UCSD-AML1 (cell line): ENCODE data around the gene ATP9B.

ENCODE experiments used
- DNase-seq: peaks from one replicate; lab custom pipeline; 2025; ENCODE audit not compliant: unreplicated experiment; lab: John Stamatoyannopoulos, UW

The ATP9B gene

GRCh38 chr18:79393181-79393634 lies 324.0 kb downstream of the ATP9B start:
- no peak for DNase-seq

- DNase-seq = peak; percentile 62
Measured at GRCh38 chr18:79393635-79394533, 324.7 kb downstream of the ATP9B start.

- no peak for DNase-seq
Measured at GRCh38 chr18:79394534-79395307, 325.5 kb downstream of the ATP9B start.

- no peak for DNase-seq
Measured at GRCh38 chr18:79395308-79395640, 326.1 kb downstream of the ATP9B start.

DNA sequence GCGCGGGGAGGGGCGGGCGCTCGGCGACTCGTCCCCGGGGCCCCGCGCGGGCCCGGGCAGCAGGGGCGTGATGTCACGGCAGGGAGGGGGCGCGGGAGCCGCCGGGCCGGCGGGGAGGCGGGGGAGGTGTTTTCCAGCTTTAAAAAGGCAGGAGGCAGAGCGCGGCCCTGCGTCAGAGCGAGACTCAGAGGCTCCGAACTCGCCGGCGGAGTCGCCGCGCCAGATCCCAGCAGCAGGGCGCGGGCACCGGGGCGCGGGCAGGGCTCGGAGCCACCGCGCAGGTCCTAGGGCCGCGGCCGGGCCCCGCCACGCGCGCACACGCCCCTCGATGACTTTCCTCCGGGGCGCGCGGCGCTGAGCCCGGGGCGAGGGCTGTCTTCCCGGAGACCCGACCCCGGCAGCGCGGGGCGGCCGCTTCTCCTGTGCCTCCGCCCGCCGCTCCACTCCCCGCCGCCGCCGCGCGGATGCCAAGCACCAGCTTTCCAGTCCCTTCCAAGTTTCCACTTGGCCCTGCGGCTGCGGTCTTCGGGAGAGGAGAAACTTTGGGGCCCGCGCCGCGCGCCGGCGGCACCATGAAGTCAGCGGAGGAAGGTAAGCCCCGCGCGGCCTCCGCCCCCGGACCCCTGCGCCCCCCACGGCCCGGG lies 326.7 kb downstream of the ATP9B start, which contains the start of gene NFATC1:
Gene NFATC1 (plus strand): TSS at position 170 of the 644 bp plus-strand sequence. CDS start 295 bp downstream, at position 465.
- DNase-seq = peak; percentile 66

DNA sequence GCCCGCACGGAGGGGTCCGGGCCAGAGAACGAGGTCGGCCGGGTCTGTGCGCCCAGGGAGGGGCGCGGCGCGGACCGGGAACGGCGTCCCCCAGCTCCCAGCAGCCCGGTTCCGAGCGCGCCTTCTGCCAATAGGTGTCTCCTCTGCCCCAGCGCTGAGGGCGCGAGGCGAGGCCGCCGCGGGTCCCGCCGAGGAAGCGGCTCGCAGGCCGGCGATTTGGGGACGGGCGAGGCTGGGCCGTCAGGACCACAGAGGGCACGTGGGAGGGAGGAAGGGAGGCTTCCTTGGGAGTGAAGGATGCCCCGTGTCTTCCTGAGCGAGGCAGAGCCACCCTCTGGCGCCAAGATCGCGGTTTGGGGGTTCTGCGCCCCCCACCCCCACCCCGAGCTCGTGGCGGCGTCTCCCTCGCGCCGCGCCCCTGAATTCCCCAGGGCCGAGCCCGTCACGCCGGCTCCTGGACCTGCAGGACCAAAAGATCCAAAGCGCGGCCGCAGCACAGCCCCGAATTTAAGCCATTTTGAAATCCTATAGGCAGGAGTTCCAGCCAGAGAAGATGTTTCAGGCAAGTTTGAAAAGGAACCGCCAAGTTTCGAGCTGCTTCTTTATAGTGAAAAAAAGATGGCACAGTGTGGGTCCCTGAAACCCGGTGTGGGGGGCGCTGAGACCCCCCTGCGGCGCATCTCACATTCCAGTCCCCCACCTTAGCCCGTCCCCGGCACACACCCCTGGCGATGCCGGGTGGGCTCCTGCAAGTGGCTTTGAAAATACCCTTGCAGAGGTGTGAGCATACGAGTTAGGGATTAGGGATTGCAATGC lies 327.4 kb downstream of the ATP9B start:
- peak; percentile 60 for DNase-seq

GRCh38 chr18:79397247-79397829 lies 328.1 kb downstream of the ATP9B start:
- no peak for DNase-seq

DNA sequence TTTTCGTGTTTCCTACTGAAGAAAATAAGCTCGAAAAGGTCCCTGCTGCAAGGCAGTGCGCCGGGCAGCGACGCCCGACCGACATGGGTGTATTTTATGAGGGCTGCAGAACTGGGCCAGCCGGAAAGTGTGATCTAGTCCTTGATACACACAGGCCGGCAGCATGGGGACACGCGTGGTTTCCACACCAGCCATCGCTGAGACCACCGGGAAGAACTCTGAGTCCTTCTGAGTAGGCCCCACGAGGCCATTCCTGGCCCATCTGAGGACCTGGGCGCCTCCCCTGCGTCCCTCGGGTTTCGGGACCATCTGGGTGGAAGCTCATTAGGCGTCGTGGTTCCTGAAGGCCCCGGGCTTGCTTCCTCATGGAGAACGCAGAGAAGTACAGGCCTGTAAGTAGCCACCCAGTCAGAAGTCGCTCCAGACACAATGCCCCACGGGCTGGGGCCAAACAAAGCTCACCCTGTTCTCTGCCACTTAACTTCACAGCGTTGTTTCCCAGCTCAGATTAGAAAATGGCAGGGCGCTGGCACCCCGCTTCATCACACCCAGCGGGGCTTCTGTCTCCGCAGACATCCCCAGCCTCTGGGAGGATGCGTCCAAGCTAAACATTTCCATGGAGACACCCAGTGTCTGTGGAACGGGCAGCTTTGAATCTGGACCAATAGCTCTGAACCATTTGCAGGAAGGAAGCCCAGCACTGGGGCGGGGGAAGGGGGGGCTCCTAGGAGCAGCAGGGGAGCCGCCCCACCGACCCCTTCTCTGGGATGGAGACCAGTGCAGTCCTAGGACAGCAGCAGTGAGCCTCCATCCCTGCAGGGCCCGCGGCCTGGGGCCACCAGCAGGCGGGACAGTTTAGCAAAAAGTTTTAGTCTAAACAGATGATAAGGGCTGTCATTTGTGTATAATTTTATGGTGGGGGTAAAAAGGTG lies 328.9 kb downstream of the ATP9B start:
- DNase-seq = no peak

DNA sequence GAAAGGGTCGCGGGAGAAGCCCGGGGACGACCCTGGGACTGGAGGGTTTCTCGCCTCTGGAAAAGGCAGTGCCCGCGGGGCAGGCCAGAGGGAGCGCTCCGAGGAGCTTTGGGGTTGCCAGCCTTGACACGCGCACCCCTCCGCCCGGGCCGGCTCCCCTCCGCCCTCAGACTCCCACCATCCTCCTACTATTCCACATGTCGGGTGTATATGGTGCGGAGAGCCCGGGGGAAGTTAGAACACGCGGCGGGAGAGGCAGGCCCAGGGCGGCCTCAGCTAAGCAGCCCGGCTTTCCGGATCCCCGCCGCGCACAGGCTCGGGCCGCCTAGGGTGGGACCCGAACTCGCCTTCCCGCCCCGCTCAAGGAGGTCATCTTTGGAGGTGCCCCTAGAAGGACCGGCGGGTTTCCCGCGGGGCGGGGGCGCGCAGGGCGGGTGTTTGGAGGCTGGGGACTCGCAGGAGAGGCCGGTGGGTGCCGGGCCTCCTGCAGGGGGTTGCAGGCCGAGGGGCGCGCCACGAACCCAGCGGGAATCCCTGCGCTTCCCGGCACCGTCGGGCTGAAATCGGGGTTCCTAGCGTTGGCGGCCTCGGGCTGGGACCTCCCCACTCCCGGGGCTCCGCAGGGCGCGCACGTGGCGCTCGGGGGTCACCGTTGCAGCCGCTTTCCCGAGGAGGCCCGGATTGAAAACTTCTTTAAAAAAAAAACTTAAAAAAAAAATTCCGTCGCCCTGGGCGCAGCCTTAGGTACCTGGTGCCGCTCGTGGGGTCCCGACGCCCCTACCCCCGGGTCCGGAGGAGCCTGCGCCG lies 330.3 kb downstream of the ATP9B start:
- no peak for DNase-seq

DNA sequence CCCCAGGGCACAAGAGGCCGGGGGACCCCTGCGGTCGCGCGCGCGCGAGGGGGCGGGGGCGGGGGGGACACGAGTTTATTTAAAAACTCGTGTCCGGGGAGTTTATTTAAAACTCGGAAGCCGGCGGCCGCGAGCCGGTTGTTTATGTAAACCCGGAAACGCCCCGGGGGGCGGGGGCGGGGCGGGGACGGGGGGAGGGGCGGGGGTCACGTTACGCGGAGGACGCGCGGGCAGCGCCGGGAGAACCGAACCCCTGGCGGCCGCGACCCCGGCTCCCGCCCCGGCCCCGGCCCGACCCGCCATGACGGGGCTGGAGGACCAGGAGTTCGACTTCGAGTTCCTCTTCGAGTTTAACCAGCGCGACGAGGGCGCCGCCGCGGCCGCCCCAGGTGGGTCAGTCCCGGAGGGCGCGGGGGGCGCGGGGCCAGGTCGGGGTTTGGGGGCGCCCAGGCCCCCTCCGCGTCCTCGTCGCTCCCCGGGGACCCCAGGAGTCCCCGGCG lies 330.9 kb downstream of the ATP9B start:
- DNase-seq = peak; percentile 56

GRCh38 chr18:79400591-79401381 lies 331.6 kb downstream of the ATP9B start:
- no peak for DNase-seq

DNA sequence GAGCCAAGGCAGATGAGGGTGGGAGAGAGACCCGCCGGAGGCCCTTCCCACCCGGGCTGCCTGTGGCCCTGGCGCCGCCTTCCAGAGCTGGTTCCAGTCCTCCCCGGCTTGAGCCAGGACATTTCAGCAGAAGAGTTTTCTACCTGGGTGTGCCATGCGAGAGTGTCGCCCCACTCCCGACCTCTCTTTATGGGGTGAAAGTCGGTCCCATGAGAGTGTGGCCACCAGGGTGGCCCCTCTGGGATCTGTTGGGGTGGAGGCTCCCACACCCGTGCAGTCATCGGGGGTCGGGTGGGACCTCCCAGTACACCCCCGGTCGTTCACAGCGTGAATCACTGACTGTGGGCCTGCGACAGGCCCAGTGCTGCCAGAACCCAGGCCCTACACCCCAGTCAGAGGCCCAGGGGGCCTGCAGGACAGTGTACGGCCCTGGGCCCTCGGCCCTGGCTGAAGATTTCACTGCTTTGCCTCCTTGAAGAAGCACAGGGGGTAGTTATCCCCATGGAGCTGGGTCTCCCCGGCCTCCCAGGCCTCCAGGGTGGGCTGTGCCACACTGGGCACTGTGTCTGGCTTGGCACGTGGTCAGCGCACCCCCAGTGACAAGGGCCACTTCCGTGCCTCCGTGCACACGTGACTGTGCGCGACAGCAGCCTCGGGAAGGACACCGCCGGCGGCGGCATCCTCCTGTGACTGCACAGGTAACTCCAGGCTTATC lies 332.5 kb downstream of the ATP9B start:
- no peak for DNase-seq

DNA sequence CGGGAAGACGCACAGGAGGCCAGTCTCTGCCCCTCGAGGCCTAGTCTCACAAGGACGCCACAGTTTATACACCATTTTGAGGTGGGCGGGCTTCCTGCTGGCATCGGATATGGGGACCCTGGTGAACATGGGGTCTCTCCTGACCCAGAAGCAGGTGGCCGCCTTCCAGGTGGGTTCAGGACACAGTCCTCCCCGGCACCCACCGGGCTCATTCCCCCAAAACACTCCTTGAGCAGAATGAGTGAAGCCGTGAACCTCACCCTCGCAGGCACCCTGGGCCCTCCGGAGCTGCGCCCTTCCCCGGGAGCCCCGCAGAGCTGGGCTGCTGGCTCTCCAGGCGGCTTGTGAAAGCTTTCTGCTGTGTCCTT lies 333.0 kb downstream of the ATP9B start:
- DNase-seq = no peak

DNA sequence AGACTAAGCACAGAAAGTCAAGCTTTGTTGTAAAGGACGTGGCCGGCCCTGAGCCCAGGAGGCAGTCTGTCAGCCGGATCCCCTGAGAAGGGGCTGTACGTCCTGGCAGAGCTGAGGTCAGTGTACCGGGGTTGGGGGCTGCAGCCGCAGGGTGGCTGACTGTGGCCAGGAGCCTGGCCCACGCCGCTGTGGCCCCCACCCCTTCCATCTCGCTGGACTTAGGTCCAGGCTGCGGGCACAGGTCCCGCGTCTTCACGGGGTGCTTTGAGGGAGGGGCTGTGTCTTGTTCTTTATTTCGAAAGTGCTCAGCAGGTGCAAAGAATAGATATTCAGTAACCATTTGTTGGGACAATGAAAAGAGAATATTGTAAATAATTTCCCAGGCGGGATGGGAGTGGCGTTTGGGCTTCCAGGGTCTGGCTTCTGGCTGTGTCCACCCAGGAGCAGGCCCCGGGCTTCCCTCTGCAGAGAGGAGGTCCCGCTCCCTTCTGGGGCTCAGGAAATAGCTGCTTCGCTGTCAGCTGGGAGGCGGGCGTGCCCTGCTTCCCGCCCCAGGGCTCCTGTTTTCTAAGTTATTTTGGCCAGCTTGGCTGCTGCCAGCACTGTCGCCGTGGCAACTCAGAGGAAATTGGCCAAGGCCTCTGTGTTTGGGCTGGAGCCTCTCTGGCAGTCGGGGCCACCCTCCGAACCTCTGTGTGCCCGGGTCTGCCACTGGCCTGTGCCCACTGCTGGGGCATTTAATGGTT lies 334.0 kb downstream of the ATP9B start:
- DNase-seq = peak; percentile 60

DNA sequence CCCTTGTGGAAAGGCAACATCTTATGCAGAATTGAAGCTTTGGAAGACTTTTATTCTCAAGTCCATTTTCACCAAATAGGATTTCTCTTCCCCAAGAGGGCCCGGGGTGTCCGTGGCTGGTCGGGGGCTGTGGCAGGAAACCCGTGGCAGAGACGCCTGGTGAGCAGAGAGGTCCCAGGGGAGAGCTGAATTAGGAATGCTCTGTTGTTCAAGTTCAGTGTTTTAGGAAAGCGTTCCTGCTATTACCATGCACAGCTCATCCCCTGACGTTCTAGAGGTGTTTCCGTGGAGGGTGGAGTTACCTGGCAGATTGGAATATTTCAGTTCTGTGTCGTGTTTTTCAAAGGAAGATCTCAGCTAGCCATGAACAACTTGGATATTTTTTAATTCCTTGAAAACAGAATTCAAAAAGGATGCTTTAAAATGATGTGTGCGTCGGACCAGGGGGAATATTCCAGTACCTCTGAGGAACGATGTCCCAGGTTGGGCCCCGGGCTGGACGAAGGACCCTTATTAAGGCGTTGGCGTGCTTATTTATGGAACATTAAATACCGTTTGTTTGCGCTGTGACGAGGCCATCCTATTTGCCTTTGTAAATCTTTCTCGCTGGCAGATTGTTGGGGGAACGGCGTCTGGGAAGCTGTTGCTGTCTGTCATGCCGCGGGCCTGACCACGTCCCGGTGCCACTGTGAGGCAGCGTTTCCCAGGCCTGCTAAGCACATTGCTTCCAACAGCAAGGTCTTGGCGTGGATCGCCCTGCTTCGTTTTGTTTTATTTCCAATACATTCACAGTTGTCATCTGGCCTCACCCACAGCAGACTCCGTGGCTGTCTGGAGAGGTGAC lies 334.8 kb downstream of the ATP9B start:
- no peak for DNase-seq
